GM21717 (cell line): ENCODE measurements around the gene SULF2.

Source experiments
- ATAC-seq: cut with Tn5 transposase; IDR thresholded peaks from one replicate; pipeline ENCODE4 v1.9.1; 2021; ENCODE audit warnings: mild to moderate bottlenecking, moderate library complexity; ENCODE audit not compliant: unreplicated experiment

Gene SULF2

DNA sequence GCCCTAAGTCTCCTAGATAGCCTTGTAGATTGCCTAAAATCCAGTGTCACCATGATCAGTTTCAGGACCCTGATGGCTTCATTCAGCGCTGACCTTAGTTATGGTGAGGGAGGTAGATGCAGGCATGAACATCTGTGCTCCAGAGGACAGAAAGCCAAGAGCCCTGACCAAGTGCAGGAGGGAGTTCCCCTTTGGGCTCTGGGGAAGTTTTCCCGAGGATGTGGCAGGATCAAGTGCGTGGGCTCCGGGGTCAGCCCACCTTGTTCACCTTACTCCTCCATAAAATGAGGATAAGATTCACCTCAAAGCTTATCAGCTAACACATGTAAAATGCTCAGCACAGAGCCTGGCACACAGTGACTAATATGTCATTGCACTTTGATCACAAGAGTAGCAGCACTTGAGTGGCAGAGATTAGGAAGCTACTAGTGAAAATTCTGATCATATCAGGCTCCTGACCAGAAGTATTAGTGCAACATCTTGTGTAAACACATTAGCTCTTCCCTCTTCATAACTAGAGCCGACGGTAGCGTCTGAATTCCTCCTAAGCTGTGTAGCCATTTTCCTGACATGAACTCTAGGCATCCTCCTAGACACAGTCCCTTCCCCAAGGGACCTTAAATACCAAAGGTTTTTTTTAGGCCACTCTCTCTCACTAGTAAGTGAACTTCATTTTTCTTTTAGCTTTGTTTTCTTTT lies 125.2 kb downstream of the SULF2 start:
- no peak for ATAC-seq

DNA sequence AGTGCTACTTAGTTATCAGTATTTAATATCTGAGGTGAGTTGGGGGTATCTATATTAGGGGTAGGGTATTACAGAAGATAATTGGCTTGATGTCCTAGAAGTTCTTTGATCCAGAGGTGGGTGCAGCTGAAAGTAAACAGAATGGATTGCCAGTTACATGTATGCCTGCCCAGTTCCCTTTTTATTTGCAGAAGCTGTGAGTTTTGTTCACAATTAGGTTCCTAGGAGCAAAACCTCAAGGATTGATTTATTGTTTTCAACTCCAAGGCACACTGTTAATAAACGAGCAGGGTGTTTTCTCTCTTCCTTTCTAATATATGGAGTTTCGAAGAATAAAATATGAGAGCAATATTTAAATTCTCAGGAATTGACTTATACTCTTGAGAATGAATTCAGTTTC lies 129.0 kb downstream of the SULF2 start:
- no peak for ATAC-seq

DNA sequence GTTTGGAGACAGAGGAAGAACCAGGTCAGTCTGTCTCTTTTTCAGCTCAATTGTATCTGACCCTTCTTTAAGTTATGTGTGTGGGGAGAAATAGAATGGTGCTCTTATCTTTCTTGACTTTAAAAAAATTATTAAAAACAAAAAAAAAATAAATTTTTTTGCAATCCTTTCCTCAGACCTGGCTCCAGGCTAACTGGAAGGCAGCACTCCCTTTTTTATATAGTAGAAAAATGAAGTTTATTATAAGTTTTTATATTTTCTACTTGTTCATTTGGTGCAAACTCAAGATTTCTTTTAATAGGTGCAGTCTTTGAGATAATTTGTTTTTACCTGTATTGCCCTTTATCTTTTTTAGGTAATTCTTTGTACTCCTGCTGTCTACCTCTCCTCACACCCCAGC lies 129.6 kb downstream of the SULF2 start:
- ATAC-seq, result no peak

DNA sequence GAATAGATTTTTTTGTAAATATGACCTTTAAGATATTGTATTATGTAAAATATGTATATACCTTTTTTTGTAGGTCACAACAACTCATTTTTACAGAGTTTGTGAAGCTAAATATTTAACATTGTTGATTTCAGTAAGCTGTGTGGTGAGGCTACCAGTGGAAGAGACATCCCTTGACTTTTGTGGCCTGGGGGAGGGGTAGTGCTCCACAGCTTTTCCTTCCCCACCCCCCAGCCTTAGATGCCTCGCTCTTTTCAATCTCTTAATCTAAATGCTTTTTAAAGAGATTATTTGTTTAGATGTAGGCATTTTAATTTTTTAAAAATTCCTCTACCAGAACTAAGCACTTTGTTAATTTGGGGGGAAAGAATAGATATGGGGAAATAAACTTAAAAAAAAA lies 130.9 kb downstream of the SULF2 start:
- no peak for ATAC-seq

DNA sequence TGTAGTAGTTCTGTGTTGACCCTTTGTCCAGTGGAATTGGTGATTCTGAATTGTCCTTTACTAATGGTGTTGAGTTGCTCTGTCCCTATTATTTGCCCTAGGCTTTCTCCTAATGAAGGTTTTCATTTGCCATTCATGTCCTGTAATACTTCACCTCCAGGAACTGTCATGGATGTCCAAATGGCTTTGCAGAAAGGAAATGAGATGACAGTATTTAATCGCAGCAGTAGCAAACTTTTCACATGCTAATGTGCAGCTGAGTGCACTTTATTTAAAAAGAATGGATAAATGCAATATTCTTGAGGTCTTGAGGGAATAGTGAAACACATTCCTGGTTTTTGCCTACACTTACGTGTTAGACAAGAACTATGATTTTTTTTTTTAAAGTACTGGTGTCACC lies 131.4 kb downstream of the SULF2 start:
- ATAC-seq, result no peak

DNA sequence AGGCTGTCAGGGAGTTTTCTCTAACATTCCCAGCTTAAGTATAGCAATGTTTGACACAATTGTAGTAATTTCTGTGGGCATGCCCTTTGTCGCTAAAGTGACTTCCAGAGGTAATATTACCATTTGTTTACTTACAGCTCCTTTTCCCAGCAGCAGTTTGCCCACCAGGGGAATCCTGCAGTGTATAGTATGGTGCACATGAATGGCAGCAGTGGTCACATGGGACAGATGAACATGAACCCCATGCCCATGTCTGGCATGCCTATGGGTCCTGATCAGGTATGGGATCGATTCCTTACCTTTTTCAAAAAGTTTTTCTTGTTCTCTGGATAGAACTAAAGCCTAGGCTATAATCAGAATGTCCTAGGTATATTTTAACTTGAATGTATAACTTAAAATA lies 132.5 kb downstream of the SULF2 start:
- no peak for ATAC-seq

DNA sequence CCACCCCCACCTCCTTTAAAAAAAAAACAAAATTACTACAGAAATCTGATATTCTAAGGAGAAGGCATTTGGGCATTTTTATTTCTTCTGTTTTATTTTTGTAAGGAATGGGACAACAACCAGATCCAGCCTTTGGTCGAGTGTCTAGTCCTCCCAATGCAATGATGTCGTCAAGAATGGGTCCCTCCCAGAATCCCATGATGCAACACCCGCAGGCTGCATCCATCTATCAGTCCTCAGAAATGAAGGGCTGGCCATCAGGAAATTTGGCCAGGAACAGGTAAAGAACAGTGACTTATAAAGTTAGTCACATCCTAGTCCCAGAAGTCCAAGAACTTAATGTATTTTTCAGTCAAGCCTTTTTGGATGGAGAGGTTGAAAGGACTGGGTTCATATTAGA lies 133.0 kb downstream of the SULF2 start:
- no peak for ATAC-seq

DNA sequence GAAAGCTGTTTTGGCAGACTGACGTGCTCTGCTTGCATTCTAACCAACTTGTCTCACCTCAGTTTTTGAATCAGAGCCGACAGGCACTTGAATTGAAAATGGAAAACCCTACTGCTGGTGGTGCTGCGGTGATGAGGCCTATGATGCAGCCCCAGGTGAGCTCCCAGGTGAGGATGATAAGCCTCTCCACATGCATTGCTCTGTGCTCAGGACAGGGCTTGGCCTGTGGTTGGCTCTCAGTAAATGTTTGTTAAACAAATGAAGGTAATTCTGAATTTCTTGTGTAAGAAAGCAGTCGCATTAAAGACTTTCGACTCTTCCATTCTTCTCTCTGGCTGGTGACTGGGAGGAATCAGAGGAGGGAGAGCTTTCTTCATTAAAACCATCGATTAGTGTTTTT lies 136.3 kb downstream of the SULF2 start:
- ATAC-seq, result no peak

DNA sequence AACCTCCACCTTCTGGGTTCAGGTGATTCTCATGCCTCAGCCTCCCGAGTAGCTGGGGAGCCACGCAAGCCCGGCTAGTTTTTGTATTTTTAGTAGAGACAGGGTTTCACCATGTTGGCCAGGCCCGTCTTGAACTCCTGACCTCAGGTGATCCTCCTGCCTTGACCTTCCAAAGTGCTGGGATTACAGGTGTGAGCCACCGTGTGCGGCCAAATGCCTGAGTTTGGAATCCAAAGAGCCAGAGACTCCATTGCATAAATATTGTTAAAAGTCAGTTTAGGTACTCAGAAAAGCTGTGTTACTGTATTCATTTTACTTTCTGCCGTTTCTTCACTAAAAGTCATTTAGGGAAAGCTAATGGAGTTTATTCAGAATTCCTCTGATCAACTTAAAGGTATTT lies 137.3 kb downstream of the SULF2 start:
- no peak for ATAC-seq

DNA sequence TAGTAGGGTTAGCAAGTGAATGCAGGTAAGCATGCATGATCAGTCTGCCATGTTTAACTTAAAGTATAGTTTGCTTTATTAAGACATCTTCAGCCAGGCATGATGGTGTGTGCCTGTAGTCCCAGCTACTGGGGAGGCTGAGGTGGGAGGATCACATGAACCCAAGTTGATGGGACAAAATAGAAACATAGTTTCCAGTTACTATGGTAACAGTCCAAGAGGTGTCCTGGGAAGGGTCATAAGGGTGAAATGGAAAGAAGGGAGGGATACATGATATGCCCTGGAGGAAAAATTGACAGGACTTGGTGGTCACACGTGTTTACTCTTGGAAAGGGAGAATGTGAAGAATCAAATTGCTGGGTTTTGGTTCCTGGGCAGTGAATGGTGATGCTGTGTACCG lies 139.6 kb downstream of the SULF2 start:
- ATAC-seq, result no peak

DNA sequence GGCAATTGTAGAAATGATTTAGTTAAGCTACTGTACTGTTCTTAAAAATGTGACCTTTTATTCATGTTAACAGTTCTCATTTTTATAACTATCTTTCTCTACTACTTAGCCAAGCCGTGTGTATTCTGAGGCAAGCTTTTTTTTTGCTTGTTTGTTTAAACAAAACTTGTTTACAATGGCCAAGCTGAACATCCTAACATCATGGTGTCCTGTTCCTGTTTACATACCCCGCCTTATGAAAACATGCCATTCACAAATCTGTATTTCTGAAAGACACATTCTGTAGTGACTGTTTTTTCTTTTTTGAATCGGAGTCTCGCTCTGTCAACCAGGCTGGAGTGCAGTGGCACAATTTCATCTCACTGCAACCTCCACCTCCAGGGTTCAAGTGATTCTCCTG lies 142.7 kb downstream of the SULF2 start:
- ATAC-seq, result no peak

DNA sequence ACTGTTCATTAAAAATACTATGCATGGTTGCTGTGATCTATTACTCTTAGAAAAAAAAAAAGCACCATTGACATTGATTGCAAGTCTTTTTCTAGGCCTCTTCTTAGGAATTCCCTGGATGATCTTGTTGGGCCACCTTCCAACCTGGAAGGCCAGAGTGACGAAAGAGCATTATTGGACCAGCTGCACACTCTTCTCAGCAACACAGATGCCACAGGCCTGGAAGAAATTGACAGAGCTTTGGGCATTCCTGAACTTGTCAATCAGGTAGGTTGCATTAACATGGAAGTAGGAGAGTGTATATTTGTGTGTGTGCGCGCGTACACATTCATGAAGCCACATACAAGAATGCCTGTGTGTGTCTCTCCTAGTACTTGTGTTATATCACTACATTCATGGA lies 143.2 kb downstream of the SULF2 start:
- no peak for ATAC-seq

DNA sequence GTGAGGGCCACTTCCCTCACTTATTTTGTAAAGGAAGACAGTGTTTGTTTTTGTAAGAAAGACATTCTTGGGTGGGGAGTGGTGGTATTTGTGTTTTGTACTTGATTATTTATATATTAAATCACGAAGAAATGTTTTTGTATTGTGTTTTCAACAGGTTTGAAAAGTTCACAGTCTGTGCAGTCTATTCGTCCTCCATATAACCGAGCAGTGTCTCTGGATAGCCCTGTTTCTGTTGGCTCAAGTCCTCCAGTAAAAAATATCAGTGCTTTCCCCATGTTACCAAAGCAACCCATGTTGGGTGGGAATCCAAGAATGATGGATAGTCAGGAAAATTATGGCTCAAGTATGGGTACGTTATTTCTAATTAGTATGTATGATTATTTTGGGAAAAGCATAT lies 146.4 kb downstream of the SULF2 start:
- no peak for ATAC-seq

DNA sequence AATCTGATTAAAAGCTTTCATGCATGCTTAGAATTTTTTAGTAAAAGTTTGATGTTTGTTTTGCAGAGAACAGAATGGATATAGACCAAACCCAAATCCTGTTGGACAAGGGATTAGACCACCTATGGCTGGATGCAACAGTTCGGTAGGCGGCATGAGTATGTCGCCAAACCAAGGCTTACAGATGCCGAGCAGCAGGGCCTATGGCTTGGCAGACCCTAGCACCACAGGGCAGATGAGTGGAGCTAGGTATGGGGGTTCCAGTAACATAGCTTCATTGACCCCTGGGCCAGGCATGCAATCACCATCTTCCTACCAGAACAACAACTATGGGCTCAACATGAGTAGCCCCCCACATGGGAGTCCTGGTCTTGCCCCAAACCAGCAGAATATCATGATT lies 150.0 kb downstream of the SULF2 start:
- ATAC-seq, result no peak

DNA sequence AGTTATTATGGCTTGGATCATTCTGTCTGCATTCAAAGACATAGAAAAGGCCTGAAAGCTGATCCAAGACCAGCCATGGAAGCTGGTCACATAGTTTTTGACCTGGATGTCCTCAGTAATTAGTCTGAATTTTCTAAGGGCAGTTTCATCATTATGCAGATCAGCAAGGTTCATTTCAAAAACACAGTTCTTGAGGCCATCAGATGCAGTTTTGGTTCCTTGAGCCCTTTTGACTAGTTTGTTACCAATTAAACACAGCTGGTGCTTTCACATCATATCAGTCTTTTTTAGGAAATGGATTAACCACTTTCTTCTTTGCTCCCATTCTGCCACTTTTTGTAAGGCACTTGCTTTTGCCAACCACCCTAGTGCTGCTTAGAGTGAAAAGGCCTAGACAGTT lies 154.2 kb downstream of the SULF2 start:
- no peak for ATAC-seq

DNA sequence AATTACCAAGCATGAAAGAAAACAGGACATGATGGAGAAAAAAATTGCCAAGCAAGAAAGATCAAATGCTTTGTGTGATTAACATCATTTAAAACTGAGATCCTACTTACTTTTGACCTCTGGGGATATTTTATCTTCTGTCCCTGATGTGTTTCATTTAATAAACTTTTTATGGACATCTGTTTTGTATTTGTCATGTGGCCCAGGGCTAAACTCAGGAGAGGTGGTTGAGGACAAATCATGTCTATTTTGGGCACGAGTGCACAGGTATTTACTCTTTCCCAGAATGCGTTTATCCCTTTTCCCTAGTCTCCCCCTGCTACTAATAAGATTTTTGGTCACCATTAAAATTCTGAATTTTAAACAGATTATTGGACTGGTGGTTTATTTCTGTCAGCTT lies 155.4 kb downstream of the SULF2 start:
- no peak for ATAC-seq

DNA sequence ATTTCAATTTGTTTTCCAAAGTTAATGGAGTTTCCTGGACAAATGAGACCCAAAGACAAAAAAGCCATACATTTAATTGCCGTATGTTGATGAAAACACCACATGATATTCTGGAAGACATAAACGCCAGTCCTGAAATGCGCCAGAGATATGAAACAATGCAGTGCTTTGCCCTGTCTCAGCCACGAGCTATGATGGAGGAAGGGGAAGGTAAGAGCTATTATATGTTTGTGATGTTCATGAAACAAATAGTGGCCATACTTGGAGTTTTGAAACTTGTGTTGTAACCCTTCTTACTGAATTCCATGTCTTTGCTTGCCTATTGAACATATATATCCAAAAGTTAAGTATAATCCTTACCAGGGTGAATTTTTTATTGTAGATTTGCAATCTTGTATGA lies 157.7 kb downstream of the SULF2 start:
- ATAC-seq, result no peak

DNA sequence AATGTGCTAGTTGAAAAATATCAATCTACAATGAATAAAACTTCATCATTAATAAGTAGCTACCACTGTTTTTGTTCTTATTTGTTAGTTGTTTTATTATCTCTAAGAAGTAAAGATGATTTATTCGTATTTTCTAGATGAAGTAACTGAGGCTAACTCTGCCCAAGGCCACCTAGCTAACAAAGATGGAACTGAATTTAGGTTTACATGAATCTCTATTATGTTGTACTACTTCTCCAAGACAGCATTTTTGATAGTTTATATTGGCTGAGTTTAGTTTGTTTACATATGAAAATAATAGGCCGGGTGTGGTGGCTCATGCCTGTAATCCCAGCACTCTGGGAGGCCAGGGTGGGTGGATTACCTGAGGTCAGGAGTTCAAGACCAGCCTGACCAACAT lies 162.1 kb downstream of the SULF2 start:
- ATAC-seq, result no peak

DNA sequence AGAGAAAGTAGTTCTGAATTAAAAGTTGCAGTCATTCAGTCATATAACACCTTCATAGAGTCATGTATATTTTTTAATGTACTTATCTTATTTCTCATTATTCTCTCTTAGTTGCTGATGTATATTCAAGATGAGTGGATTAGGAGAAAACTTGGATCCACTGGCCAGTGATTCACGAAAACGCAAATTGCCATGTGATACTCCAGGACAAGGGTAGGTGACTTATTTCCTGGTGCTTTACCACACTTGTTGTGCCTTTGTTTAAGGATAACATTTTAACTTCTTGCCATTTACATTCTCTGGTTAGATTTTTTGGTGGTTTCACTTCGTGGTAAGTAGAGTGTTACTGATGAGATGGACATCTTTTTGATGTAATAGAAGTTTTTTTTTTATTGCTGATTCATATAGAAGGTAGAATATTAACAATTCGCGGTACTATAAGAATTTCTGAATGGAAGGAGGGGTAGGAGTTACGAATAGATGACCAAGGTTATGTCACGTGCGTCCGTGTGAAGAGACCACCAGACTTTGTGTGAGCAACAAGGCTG lies 163.1 kb downstream of the SULF2 start:
- ATAC-seq, result no peak

DNA sequence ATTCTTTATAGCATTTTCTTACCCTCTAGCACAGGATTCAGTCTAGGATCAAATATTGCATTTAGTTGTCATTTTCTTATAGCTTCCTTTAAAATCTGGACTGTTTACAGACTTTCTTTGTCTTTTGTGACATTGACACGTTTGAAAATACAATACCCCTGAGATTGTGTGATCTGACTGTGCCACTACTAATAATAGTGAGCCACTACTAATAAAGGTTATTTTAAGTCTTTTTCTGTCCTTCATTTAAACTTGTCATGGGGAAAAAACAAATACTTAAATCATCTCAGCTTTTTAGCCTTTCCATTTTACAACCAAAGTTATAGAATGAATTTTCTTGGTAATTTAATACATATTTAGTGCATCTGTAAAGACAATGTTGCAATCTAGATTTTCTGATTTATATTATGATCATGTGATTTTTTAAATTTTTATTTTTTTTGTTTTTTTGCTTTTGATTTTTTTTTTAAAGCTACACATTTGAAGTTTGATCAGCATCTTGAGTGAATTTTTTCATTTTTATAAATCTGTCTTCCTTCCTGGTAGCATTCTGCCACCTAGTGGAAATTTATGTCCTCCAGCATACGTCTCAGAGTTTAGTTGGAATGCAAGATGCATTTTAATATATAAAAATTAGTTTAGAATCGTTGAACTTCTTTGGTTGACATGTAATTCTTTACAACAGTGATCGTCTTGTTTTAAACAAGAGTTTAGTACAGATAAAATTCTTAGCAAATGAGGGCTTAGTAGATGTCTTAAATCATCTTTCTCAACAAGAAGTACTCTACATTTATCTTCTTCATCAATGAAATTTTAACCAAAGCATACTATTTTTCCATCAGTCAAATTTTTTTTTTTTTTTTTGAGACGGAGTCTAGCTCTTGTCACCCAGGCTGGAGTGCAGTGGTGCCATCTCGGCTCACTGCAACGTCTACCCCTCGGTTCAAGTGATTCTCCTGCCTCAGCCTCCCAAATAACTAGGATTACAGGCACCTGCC lies 164.2 kb downstream of the SULF2 start:
- ATAC-seq, result no peak

DNA sequence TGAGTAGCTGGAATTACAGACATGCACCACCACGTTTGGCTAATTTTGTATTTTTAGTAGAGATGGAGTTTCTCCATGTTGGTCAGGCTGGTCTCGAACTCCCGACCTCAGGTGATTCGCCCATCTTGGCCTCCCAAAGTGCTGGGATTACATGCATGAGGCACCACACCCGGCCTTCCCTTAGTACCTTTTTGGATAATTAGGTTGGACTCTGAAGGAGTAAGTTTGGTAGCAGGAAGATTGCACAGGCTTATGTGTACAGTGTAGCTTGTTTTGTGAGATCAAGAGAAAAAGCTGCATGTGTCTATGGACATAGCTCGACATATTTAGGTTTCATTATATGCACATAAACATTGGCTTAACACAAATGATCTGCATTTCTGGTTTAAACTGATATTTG lies 166.8 kb downstream of the SULF2 start:
- no peak for ATAC-seq

DNA sequence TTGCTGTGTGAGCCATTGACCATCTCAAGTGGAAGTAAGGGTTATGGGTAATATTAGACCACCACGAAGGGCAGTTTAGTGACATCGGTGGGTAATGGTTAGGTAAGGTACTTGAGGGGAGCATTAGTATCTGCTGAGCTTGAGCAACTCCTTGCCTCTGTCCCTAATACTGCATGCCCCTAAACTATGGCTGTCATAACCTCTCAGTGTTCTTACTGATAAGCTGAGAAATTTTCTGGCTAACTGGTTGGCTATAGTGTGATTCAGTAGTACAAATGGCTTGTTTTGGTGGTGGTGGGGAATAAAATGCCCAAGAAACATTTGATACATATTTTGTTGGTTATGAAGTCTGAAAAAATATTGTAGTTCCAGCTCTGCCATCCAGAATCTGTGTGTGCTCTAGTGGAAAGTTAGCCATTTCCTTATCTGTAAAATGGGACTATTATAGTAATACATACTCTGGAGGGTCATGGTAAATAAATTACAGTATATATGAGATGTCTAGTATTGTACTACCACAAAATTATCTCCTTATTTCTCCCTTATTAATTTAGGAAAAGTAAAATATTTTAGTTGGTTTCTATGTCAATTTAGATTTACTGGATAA lies 170.5 kb downstream of the SULF2 start:
- no peak for ATAC-seq
